HS-27A (cell line): ENCODE results near the gene ASAH2.
"Not testable (repeated sequence)": the region's sequence is repeated elsewhere in the genome, so short reads cannot be mapped to it uniquely, and the experiment has no call there.

ENCODE experiments used
- DNase-seq: peaks from one replicate; pipeline ENCODE4 v3.0.0-alpha.2; 2012; ENCODE audit warnings: low read depth, missing footprints

Gene ASAH2

GRCh38 chr10:50254479-50254878 lies 3.2 kb upstream of the ASAH2 start:
- DNase-seq: no peak

GRCh38 chr10:50250096-50250854 lies 1.0 kb downstream of the ASAH2 start:
- no peak for DNase-seq

- DNase-seq: no peak
Measured at GRCh38 chr10:50248598-50248997, 2.7 kb downstream of the ASAH2 start.

- no peak for DNase-seq
Measured at GRCh38 chr10:50248062-50248461, 3.3 kb downstream of the ASAH2 start.

DNA sequence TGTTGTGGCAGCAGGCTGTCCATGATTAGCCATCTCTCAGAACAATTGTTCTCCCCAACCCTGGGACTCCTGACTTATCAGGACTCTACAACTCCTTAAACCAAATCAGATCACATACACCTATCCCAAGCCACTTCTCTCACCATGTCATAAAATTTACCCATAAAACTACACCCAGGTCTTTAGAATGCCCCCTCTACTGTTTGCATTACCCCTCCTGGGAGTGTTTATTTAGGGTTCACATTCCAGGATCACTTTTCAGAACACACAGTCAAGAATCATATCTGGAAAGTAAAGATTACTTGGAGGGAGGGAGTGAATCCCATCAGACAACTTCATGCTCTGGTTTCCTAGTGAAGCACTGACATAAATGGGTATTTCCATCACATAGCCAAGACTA lies 7.1 kb downstream of the ASAH2 start:
- no peak for DNase-seq

GRCh38 chr10:50242777-50243176 lies 8.5 kb downstream of the ASAH2 start:
- no peak for DNase-seq

DNA sequence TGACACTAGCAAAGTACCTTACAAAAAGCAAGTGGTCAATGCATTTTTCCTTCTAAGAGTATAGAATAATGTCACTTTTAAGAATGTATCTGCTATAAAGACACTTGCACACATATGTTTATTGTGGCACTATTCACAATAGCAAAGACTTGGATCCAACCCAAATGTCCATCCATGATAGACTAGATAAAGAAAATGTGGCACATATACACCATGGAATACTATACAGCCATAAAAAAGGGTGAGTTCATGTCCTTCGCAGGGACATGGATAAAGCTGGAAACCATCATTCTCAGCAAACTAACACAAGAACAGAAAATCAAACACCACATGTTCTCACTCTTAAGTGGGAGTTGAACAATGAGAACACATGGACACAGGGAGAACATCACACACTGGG lies 9.8 kb downstream of the ASAH2 start:
- DNase-seq: not testable (repeated sequence)

GRCh38 chr10:50234486-50234885 lies 16.8 kb downstream of the ASAH2 start:
- no peak for DNase-seq

DNA sequence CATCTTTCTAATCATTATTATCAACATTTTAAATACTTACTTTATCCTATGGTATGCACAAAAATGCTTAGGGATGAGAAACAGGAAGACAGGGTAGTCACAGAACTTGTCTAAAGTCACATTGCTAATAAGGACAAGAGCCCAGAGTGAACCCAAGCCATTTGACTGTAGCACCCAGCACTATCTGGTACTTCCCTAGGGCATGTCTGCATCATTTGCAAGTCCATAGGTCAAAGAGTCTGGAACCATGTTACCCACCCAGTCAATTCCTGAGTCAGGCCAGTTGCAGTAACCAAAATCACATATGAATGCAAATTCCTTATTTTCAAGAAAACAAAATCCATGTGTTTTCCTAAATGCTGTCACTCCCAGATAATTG lies 19.1 kb downstream of the ASAH2 start:
- DNase-seq: no peak

GRCh38 chr10:50231515-50232260 lies 19.6 kb downstream of the ASAH2 start:
- DNase-seq: no peak

DNA sequence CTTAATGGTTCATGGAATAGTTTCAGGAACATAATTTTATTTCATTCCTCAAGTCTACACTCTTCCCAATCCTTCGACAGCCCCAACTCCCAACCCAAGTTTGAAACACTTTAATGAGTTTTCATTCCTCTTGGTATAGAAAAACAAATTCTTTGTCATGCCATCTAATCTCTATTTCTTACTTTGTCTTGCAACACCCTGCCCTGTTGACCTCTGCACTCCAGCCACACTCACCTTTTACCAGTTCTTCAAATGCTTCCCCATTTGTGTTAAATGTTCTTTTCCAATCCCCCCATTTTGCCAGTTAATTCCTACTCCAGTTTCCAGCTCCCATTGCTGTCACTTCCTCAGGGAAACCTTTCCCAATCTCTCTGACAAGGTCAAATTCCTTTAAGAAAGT lies 21.9 kb downstream of the ASAH2 start:
- no peak for DNase-seq

DNA sequence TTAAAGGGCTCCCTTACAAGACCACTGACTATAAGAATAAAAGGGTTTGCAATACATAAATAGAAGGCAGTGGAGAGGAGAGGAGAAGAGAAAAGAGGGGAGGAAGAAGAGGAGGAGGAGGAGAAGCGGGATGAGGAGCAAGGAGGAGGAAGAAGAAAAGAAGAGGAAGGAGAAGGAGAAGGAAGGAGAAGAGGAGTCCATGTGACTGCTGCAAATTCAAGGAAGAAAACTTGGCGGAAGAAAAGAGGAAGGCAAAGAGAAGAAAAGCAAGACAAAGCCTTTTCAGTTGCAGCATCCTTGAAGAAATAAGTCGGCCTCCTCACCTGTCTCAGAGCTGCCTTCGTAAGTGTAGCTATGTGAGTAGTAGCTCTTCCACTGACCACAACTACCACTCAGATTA lies 22.6 kb downstream of the ASAH2 start:
- DNase-seq: no peak

DNA sequence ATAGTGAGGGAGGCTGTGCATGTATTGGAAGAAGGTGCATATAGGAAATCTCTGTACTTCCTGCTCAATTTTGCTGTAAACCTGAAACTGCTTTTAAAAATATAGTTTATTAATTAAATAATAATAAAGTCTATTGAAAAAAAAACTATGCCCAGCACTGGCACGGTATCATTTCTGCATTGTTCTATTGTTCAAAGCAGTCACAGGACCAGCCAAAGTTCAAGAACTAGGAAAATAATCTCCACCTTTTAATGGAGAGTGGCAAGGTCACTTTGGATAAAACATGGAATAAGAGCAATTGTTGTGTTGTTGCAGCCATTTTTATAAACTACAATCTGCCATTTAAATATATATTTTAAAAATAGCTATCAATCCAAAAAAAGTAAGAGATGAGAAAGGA lies 24.7 kb downstream of the ASAH2 start:
- no peak for DNase-seq

DNA sequence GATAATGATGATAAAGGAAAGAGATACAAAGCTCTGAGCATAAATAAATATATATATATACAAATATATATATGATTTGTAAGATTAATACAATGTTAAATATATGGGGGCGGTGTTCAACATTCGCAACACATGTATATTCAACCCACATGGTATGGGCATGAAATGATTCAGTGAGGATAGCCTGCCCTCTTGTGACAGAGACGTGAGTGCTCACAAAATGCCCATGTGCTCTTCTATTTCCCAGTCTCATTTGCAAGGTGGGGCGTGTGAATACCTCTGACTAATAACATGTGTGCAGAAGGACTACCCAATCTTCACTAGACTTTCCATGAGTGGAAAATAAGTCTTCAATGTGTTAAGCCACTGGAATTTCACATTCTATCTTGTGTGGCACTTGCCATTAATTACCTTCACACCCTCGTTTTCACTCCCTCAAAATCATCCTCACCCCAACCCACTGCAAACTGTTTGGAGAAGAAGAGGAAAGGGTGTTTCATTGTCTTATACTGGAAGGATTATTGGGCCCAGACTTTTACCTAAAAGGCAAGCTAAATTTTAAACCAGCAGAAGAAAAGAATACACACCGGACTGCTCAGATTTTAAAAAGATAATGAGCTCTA lies 26.9 kb downstream of the ASAH2 start:
- peak; percentile 14 for DNase-seq

GRCh38 chr10:50222199-50222598 lies 29.1 kb downstream of the ASAH2 start:
- no peak for DNase-seq

- DNase-seq: no peak
Measured at GRCh38 chr10:50221470-50221869, 29.8 kb downstream of the ASAH2 start.

DNA sequence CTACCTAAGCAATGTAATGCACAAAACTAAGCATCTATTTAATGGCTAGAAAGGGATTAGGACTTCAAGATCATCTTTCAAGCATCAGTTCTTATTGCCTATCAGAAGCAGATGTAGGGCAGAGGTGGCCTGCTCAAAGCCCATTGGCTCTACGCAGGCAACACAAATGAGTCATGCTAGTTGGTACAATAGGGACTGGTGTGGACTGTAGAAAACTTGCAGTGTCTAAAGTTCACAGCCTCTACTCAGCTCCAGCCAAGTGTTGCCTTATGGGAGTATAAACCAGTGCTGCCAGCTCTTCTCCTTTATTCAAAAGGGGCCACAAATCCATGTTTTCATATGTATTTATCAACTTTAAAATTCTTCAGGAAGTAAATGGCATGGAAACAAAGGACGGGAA lies 31.7 kb downstream of the ASAH2 start:
- no peak for DNase-seq

GRCh38 chr10:50219200-50219599 lies 32.1 kb downstream of the ASAH2 start:
- DNase-seq: no peak

DNA sequence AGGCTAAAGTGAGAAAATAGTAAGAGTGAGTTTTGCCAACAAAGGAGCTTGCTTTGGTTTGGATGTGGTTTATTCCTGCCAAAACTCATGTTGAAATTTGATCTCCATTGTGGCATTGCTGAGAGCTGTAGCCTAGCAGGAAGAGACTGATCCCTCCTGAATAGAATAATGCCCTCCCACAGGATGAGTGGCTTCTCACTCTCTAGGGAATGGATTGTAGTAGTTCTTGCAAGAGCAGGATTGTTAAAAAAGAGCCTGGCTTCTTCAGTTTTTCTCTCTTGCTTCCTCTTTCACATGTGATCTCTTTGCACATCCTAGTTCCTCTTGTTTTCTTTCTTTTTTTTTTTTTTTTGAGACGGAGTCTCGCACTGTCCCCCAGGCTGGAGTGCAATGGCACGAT lies 34.4 kb downstream of the ASAH2 start:
- no peak for DNase-seq

DNA sequence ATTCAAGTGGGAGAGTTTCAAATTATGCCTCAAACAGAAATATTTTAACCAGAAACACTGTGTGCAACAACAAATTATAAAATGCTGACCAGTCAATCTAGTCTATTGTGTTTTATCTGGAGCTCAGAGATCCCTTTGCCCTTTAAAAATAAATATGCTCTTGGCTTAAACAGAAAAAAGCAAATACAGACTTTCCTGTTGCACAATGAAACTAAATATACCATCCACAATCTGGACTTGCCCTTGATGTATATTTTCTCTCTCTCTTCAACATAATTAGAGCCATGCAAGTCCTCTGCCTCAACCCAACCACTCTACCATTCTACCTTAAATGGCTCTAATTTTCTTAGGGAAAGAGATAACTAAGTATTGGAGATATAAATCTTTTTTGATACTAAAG lies 34.9 kb downstream of the ASAH2 start:
- no peak for DNase-seq

DNA sequence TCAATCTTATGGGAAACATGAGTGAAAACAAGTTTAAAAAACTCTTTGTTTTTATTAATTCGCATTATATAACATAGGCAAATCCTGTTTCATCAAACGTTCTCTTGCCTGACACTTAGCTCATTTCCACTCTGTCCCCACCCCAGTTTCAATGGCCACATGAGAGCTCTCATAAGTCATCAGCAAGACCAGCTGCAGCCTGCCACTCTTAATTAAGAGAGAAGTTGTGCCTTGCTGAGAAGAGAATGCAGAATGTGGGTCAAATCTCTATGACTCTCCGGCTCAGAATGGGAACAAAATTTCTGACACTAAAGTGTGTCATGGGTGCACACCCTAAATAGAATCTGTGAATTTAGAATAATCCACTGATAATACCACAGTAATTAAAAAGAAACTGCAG lies 39.6 kb downstream of the ASAH2 start:
- no peak for DNase-seq

- no peak for DNase-seq
Measured at GRCh38 chr10:50210876-50211275, 40.4 kb downstream of the ASAH2 start.
